Mucosa of rectum (tissue), 2 donors: ENCODE results near the gene HCAR2.
"Not testable (repeated sequence)": the region's sequence is repeated elsewhere in the genome, so short reads cannot be mapped to it uniquely, and the experiment has no call there.

Experiments used
- H3K27ac ChIP-seq, 2 donors: one replicate each; pipeline ENCODE4 v1.7.0; 2013; ENCODE audit warnings: inconsistent platforms in 2 of 2, low read depth in 2 of 2, low read length in 2 of 2
- H3K27me3 ChIP-seq, 2 donors: one replicate each; pipeline ENCODE4 v1.7.0; 2013; ENCODE audit warnings: low read length in 2 of 2; ENCODE audit not compliant: control insufficient read depth in 2 of 2, insufficient read depth in 2 of 2
- H3K36me3 ChIP-seq, 2 donors: one replicate each; pipeline ENCODE4 v1.7.0; 2013; ENCODE audit warnings: low read length in 2 of 2; ENCODE audit not compliant: control insufficient read depth in 2 of 2, insufficient read depth in 2 of 2
- H3K4me1 ChIP-seq, 2 donors: one replicate each; pipeline ENCODE4 v1.7.0; 2013; ENCODE audit warnings: low read length in 2 of 2, mild to moderate bottlenecking in 1 of 2; ENCODE audit not compliant: control insufficient read depth in 2 of 2, insufficient read depth in 2 of 2
- H3K4me3 ChIP-seq, 2 donors: one replicate each; pipeline ENCODE4 v1.7.0; 2013; ENCODE audit warnings: low read length in 2 of 2
- H3K9ac ChIP-seq, 2 donors: one replicate each; pipeline ENCODE4 v1.7.0; 2013; ENCODE audit warnings: low read length in 2 of 2, low read depth in 1 of 2, mild to moderate bottlenecking in 1 of 2
- H3K9me3 ChIP-seq, 2 donors: one replicate each; pipeline ENCODE4 v1.7.0; 2013; ENCODE audit warnings: low read length in 2 of 2; ENCODE audit not compliant: control insufficient read depth in 2 of 2
- donor health status: healthy.
- donor health status: Normal muscosa, but diverticular disease.

HCAR2 gene

GRCh38 chr12:122702890-122703611 is at the start of gene HCAR2:
HCAR2 (minus strand) TSS chr12:122703357; CDS start chr12:122703283, 74 bp downstream.
- H3K4me1 ChIP-seq, H3K27me3 ChIP-seq, H3K36me3 ChIP-seq, H3K9me3 ChIP-seq, H3K4me3 ChIP-seq, H3K27ac ChIP-seq, H3K9ac ChIP-seq: not testable (repeated sequence)

DNA sequence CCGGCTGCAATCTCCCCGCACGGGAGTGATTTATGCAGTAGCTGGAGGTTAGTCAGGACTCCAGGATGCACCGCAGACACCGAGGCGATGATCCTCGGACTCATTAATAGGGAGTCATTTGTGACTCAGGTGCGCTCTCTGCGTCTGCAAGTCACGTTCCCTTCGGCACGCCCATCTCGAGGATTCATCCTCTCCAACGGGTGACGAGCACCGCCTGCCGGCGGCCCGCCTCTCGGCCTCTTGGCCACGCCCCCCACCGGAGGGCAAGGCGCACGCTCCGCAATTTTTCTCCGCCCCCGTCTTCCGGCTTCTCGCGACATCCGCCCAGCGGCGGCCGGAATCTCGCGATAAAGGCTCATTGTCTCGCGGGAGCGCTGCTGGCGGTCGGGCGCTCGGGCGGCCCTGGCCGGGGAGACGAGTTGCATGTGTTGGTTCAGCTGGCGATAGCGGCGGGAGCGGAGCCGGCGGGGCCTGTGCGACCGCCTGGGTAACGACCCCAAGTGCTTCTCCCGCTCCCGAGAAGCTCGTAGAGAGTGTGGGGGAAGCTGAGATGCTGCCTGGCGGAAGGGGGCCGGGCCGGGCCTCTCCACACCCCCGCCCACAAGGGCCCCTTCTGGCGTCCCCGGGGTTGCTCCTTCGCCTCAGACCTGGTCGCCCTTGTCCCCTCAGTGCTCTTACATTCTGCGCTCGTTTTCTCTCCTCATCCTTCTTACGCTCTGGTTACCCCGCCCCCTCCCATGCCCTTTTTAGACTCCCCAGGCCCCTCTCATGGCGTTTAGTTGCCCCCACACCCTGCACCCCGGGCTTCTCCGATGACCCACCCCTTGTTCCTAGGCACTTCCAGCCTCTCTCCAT is 49.5 kb upstream of the HCAR2 start, which contains the start of gene DENR:
DENR (plus strand) TSS at position 361 of the 855 bp plus-strand sequence. CDS start 878 bp downstream, outside the sequence.
- Histone ChIP-seq H3K4me1 (peaks cover 8 to 11% of the 10 kb centered on the region in 2 donors), H3K9me3 (no peaks in the 10 kb centered on the region), H3K9ac (peak within 1 kb of the TSS; percentile 74 to 82), H3K27me3 (no peaks in the 10 kb centered on the region), H3K4me3 (peak within 1 kb of the TSS; percentile 75), H3K36me3 (peaks cover 18 to 26% of the 10 kb centered on the region in 2 donors), H3K27ac (peak within 1 kb of the TSS; percentile 39 to 74)

GRCh38 chr12:122750781-122751515 is 47.8 kb upstream of the HCAR2 start:
- peaks cover 8 to 11% of the 10 kb centered on the region in 2 donors for H3K4me1 ChIP-seq
- not testable (repeated sequence) for H3K4me3 ChIP-seq, H3K9ac ChIP-seq, H3K27me3 ChIP-seq, H3K27ac ChIP-seq, H3K9me3 ChIP-seq
- H3K36me3 ChIP-seq = peaks cover 7 to 11% of the 10 kb centered on the region in 2 donors

GRCh38 chr12:122749569-122750332 is 46.6 kb upstream of the HCAR2 start:
- Histone ChIP-seq H3K9me3 (no peaks in the 10 kb centered on the region), H3K36me3 (peaks cover 4 to 7% of the 10 kb centered on the region in 2 donors), H3K9ac (no peak overlapping the region), H3K27me3 (no peaks in the 10 kb centered on the region), H3K27ac (no peak overlapping the region), H3K4me3 (no peak overlapping the region), H3K4me1 (peaks cover 8 to 11% of the 10 kb centered on the region in 2 donors)

- Histone ChIP-seq H3K36me3 (no peaks in the 10 kb centered on the region), H3K9me3 (no peaks in the 10 kb centered on the region), H3K27ac (no peak overlapping the region), H3K27me3 (no peaks in the 10 kb centered on the region), H3K4me3 (no peak overlapping the region), H3K9ac (no peak overlapping the region), H3K4me1 (no peaks in the 10 kb centered on the region)
Observed at GRCh38 chr12:122747224-122748135, 44.3 kb upstream of the HCAR2 start.

- no peak overlapping the region for H3K9ac ChIP-seq
- H3K27me3 ChIP-seq = no peaks in the 10 kb centered on the region
- no peak overlapping the region for H3K4me3 ChIP-seq
- H3K4me1 ChIP-seq = no peaks in the 10 kb centered on the region
- H3K9me3 ChIP-seq = no peaks in the 10 kb centered on the region
- no peaks in the 10 kb centered on the region for H3K36me3 ChIP-seq
- H3K27ac ChIP-seq = no peak overlapping the region
Observed at GRCh38 chr12:122743895-122744525, 40.9 kb upstream of the HCAR2 start.

DNA sequence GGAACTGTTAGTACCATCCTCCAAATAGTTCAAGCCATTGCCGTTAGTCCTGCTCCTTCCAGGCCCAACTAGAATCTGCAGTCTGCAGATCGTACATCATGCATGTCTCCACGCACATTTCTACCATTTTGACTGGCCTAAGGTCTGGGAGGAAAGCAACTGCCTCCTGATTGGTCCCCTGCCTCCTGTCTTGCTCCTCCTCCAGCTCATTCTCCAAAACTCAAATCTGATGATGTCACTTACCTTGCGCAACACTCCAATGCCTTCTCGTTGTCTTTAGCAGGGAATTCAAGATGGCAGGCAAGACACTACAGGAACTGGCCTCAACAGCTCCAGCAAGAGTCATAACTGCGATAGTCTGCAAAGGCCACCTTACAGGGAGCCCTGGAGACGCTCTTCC is 37.2 kb upstream of the HCAR2 start:
- Histone ChIP-seq H3K27ac (no peak overlapping the region), H3K36me3 (no peaks in the 10 kb centered on the region), H3K4me3 (no peak overlapping the region), H3K4me1 (no peaks in the 10 kb centered on the region), H3K9ac (no peak overlapping the region), H3K9me3 (no peaks in the 10 kb centered on the region), H3K27me3 (no peaks in the 10 kb centered on the region)

- Histone ChIP-seq H3K4me1 (no peaks in the 10 kb centered on the region), H3K27ac (no peak overlapping the region), H3K4me3 (no peak overlapping the region), H3K9ac (no peak overlapping the region), H3K36me3 (no peaks in the 10 kb centered on the region), H3K27me3 (no peaks in the 10 kb centered on the region), H3K9me3 (no peaks in the 10 kb centered on the region)
Observed at GRCh38 chr12:122738571-122738970, 35.4 kb upstream of the HCAR2 start.
